A673 (cell line): ENCODE data around the gene SLC8A3. TPM values are rescaled to one million over a fixed set of nuclear protein-coding genes. Genes with fewer than 3 reads are reported as not detected.

ENCODE experiments used
- BruUV-seq: library from RNA; stranded (reverse); fragments of 400-500 nt; replicated peaks from 2 replicates; lab custom pipeline; 2021; lab: Mats Ljungman, UMichigan
- CTCF ChIA-PET: fragments of 300-600 bp; sonication (Branson Sonifier 250); formaldehyde crosslinking; loops from one replicate; lab custom pipeline; 2022; ENCODE audit warnings: antibody characterized with exemption; lab: Charles Lee
- POLR2A ChIA-PET: fragments of 300-600 bp; sonication (Branson Sonifier 250); formaldehyde crosslinking; loops from one replicate; lab custom pipeline; 2022; ENCODE audit warnings: antibody characterized with exemption; ENCODE audit not compliant: low non-redundant PET; lab: Charles Lee
- DNase-seq: peaks from one replicate; pipeline ENCODE4 v3.0.0-alpha.2; 2015; ENCODE audit warnings: low spot score
- H3K27ac ChIP-seq: fragments of 200-600 bp; sonication (generic); 2 replicates; pipeline ENCODE4 v1.5.1; 2016; ENCODE audit warnings: mixed run types, low read depth, mild to moderate bottlenecking, mixed read lengths, antibody characterized with exemption, low read length; ENCODE audit not compliant: poor library complexity, severe bottlenecking
- H3K27me3 ChIP-seq: fragments of 200-600 bp; sonication (generic); replicated peaks from 2 replicates; pipeline ENCODE4 v1.6.1; 2017; ENCODE audit warnings: mixed run types, low read depth, mild to moderate bottlenecking, mixed read lengths, antibody characterized with exemption, low read length; ENCODE audit not compliant: insufficient read depth, poor library complexity
- H3K36me3 ChIP-seq: fragments of 200-600 bp; sonication (generic); 2 replicates; pipeline ENCODE4 v1.6.1; 2016; ENCODE audit warnings: mixed run types, mild to moderate bottlenecking, mixed read lengths, antibody characterized with exemption, low read length; ENCODE audit not compliant: insufficient read depth, poor library complexity, severe bottlenecking
- H3K4me1 ChIP-seq: fragments of 200-600 bp; sonication (generic); 2 replicates; pipeline ENCODE4 v1.6.1; 2017; ENCODE audit warnings: mixed run types, mild to moderate bottlenecking, mixed read lengths, antibody characterized with exemption, low read length; ENCODE audit not compliant: insufficient read depth, poor library complexity, severe bottlenecking
- H3K4me3 ChIP-seq: fragments of 200-600 bp; sonication (generic); 2 replicates; pipeline ENCODE4 v1.5.1; 2016; ENCODE audit warnings: low read depth, mixed run types, mild to moderate bottlenecking, mixed read lengths, low read length; ENCODE audit not compliant: poor library complexity, severe bottlenecking
- H3K9me3 ChIP-seq: fragments of 200-600 bp; sonication (generic); 2 replicates; pipeline ENCODE4 v1.6.1; 2016; ENCODE audit warnings: mixed run types, low read depth, mild to moderate bottlenecking, mixed read lengths, antibody characterized with exemption, low read length; ENCODE audit not compliant: poor library complexity, severe bottlenecking
- CTCF ChIP-seq: fragments of 300-800, 200-600 bp; sonication (generic); conservative IDR thresholded peaks from 2 replicates; pipeline ENCODE4 v1.5.1; 2017; ENCODE audit warnings: low read depth, mild to moderate bottlenecking, antibody characterized with exemption, low read length, moderate library complexity, mixed read lengths
- EZH2 ChIP-seq: fragments of 200-600 bp; sonication (generic); IDR thresholded peaks from 2 replicates; pipeline ENCODE4 v1.6.1; 2017; ENCODE audit warnings: borderline replicate concordance, low read depth, mild to moderate bottlenecking, mixed read lengths, antibody characterized with exemption, low read length; ENCODE audit not compliant: poor library complexity, severe bottlenecking
- intact Hi-C: fragments of 100-400 bp; cut with micrococcal nuclease; formaldehyde crosslinking; loops from one replicate; pipeline ENCODE4 v1.10.0; 2022; ENCODE audit not compliant: unreplicated experiment
- total RNA-seq: library from RNA; stranded (reverse); gene quantifications from 2 replicates; pipeline ENCODE4 v1.2.3, GENCODE V29; 2021

Gene SLC8A3
- total RNA-seq, 1 experiment from 2014 or later: not detected

DNA sequence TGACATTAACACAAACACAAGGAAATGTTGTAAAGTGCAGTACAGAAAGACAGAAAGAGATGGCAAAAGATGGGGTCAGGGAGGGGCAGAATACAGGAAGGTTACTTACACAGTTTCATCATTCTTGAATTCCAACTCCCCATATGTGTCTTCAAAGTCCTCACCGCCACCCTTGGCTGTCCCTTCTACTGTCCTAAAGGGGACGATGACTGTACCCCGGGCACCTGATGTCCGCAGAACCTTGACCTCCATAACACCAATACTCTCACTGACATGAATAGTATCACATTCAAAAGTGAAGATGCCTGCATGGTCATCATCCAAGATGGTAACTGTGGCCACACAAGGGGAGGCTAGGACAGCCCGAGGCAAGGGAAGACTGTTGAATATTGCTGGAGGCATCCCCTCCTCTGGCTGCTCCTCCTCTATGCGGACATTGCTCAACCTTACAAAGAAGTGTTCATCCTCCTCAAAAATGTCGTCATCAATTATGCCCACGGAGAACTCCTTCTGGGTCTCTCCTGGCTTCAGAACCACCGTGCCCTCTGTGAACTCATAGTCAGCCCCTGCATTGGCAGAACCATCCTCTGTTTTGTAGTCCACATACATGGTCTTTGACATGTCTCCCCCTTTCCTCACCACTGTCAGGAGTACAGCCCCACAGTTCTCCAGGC is 22.1 kb downstream of the SLC8A3 start:
- intact Hi-C loops: no loop called here
- ChIA-PET CTCF (no interaction called here), POLR2A (no interaction called here)
- Histone ChIP-seq H3K27ac (no peak overlapping the region), H3K4me3 (no peak overlapping the region), H3K9me3 (no peaks in the 10 kb centered on the region), H3K27me3 (peaks cover 19% of the 10 kb centered on the region), H3K4me1 (no peaks in the 10 kb centered on the region), H3K36me3 (no peaks in the 10 kb centered on the region)
- TF ChIP-seq EZH2: no peak
- no peak for TF ChIP-seq CTCF
- no peak for DNase-seq
- no TSS peak for BruUV-seq

DNA sequence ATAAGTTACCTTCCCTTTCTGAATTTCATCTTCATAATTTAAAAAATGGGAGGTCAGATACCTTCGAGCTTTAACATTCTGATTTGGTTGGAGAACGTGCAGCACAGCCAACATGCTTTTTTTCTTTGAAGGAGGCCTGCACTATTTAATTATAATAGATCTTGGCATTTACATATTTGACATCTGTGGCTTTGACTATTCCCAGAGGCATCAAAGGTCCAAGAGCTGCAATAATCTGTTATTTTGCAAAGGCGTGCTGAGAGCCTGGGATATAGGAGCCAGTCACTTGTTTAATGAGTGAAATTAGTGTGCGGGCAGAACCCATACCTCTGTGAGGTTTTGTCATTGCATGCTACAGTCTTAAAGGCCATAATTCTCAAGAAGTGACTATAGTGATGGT is 26.4 kb downstream of the SLC8A3 start:
- BruUV-seq: no TSS peak
- CTCF ChIA-PET: interaction anchor here (0.6 kb wide), 1 partner anchor 64 kb away, joined by 3 read pairs; no protein-coding TSS in a partner anchor

GRCh38 chr14:70156592-70156991 is 32.2 kb downstream of the SLC8A3 start:
- no peaks in the 10 kb centered on the region for H3K4me1 ChIP-seq
- peaks cover 16% of the 10 kb centered on the region for H3K27me3 ChIP-seq
- ChIA-PET POLR2A (no interaction called here), CTCF (no interaction called here)
- no peaks in the 10 kb centered on the region for H3K36me3 ChIP-seq
- no peak for DNase-seq
- no peaks in the 10 kb centered on the region for H3K9me3 ChIP-seq
- intact Hi-C loops: no loop called here
- no peak overlapping the region for H3K4me3 ChIP-seq
- no peak for TF ChIP-seq CTCF
- TF ChIP-seq EZH2: no peak
- no TSS peak for BruUV-seq
- H3K27ac ChIP-seq: no peak overlapping the region

More for the DNA sequence above, 26.4 kb downstream of the SLC8A3 start:
- H3K9me3 ChIP-seq: no peaks in the 10 kb centered on the region
- no peak for DNase-seq
- H3K36me3 ChIP-seq: no peaks in the 10 kb centered on the region
- H3K4me3 ChIP-seq: no peak overlapping the region
- POLR2A ChIA-PET: no interaction called here
- H3K27ac ChIP-seq: no peak overlapping the region
- H3K27me3 ChIP-seq: peaks cover 28% of the 10 kb centered on the region
- no peak for TF ChIP-seq EZH2
- no peak for TF ChIP-seq CTCF
- no peaks in the 10 kb centered on the region for H3K4me1 ChIP-seq
- intact Hi-C loops: no loop called here
